ENCODE data around the gene CPS1. TPM values are rescaled to one million over a fixed set of nuclear protein-coding genes. Genes with fewer than 3 reads are reported as not detected.

CPS1 gene
- total RNA-seq, 6 donors from 2014 or later, result 1.4 to 5.2 (median 1.8) TPM

- no peak overlapping the region for H3K4me3 ChIP-seq
- DNase-seq, result no peak
- H3K27me3 ChIP-seq, result no peaks in the 10 kb centered on the region
- TF ChIP-seq CTCF (IDR thresholded peaks at IDR 0.05) (no peak), POLR2A (IDR thresholded peaks at IDR 0.05) (no peak), EP300 (IDR thresholded peaks at IDR 0.05) (no peak), POLR2AphosphoS5 (IDR thresholded peaks at IDR 0.05) (no peak)
- H3K27ac ChIP-seq, result no peak overlapping the region
- no peaks in the 10 kb centered on the region for H3K36me3 ChIP-seq
- no peaks in the 10 kb centered on the region for H3K9me3 ChIP-seq
- WGBS, 2 donors, result 86 to 88% methylated on average over 2 of the region's 2 CpGs
- ATAC-seq (ENCODE audit: low FRiP score in 2 of 2), result no peak
- H3K4me1 ChIP-seq, result peaks cover 0 to 4% (median 0%) of the 10 kb centered on the region in 4 donors
These were observed 49.6 kb downstream of the CPS1 start for GRCh38 chr2:210606001-210606400.

DNA sequence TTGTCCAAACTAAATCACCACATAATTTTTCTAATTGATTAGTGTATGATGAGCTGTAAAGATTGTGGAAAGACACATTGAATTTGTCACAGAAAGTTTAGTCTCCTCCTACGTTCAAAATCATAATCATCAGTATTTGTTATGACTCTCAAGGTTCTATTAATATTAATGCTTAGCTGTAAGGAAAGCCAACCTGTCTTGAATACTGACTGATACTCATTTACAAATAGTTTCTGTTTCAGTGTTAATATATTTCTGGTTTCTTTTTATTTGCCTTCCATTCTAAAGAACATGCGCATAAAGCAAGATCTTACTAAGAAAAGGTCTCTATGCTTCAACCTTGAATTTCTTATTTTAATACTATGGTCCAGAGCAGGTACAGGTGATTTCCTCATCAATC is 55.1 kb downstream of the CPS1 start:
- TF ChIP-seq CTCF (IDR thresholded peaks at IDR 0.05) (no peak), EP300 (IDR thresholded peaks at IDR 0.05) (no peak), POLR2AphosphoS5 (IDR thresholded peaks at IDR 0.05) (no peak), POLR2A (IDR thresholded peaks at IDR 0.05) (no peak)
- Histone ChIP-seq H3K4me3 (no peak overlapping the region), H3K27ac (no peak overlapping the region), H3K9me3 (no peaks in the 10 kb centered on the region), H3K27me3 (no peaks in the 10 kb centered on the region), H3K4me1 (no peaks in the 10 kb centered on the region), H3K36me3 (no peaks in the 10 kb centered on the region)
- 78 to 80% methylated on average over 2 of the region's 2 CpGs for WGBS, 2 donors
- ATAC-seq (ENCODE audit: low FRiP score in 2 of 2) (no peak), DNase-seq (no peak)

DNA sequence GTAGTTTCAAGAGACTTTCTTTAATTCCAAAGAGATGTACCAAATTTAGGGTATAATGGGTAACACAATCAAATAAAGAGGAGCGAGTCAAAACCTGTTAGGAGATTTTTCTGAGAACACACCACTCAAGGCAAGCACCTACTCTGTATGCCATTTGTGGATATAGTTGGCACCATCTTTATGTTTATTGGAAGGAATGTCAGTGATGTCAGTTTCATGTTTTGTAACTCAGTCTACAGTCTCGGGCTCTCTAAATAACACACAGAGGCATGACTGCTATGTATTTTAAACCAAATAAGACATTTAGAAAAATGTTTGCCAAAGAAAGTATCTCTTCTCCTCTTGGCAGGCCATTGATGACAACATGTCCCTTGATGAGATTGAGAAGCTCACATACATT is 59.7 kb downstream of the CPS1 start:
- no peak for ATAC-seq (ENCODE audit: low FRiP score in 2 of 2)
- no peak overlapping the region for H3K27ac ChIP-seq

GRCh38 chr2:210617318-210617717 is 60.9 kb downstream of the CPS1 start:
- no peak for ATAC-seq (ENCODE audit: low FRiP score in 2 of 2)
- 60 to 76% methylated on average over 1 of the region's 1 CpG for WGBS, 2 donors
- no peaks in the 10 kb centered on the region for H3K4me1 ChIP-seq
- H3K27me3 ChIP-seq, result no peaks in the 10 kb centered on the region
- no peaks in the 10 kb centered on the region for H3K36me3 ChIP-seq
- DNase-seq, result no peak
- no peak overlapping the region for H3K27ac ChIP-seq
- no peak for TF ChIP-seq POLR2AphosphoS5 (IDR thresholded peaks at IDR 0.05)
- TF ChIP-seq CTCF (IDR thresholded peaks at IDR 0.05), result no peak
- no peak for TF ChIP-seq EP300 (IDR thresholded peaks at IDR 0.05)
- no peak for TF ChIP-seq POLR2A (IDR thresholded peaks at IDR 0.05)
- no peak overlapping the region for H3K4me3 ChIP-seq
- no peaks in the 10 kb centered on the region for H3K9me3 ChIP-seq

More for the DNA sequence above, 59.7 kb downstream of the CPS1 start:
- no peak for DNase-seq
- Histone ChIP-seq H3K4me1 (no peaks in the 10 kb centered on the region), H3K4me3 (no peak overlapping the region), H3K27me3 (no peaks in the 10 kb centered on the region), H3K9me3 (no peaks in the 10 kb centered on the region), H3K36me3 (no peaks in the 10 kb centered on the region)
- TF ChIP-seq POLR2AphosphoS5 (IDR thresholded peaks at IDR 0.05) (no peak), POLR2A (IDR thresholded peaks at IDR 0.05) (no peak), EP300 (IDR thresholded peaks at IDR 0.05) (no peak), CTCF (IDR thresholded peaks at IDR 0.05) (no peak)
- 61 to 63% methylated on average over 2 of the region's 2 CpGs for WGBS, 2 donors

DNA sequence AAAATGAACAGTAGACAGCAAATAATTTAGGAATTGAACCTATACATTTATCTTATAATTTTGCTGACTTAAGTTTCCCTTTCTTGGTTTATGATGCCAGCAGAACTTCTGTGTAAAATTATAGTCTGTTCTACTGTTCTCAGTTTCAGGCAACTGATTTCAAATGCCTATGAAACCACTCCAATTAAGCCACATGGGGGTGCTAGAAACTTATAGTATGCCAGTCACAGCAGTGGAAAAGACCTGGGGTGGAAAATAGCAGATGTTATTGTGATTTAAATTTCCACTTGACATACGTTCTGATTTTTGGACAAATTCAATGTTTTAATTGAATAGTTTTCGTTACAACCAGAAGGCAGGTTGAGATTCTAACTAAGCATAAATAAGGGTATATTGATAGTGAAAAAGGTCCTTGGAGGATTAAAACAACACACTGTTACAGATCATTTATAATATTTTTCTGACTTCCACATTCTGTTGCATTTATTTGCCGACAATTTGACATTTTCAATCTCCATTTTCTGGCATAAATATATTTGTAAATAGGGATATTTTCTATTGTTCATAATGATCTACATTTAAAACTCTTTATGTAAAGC is 61.4 kb downstream of the CPS1 start:
- no peaks in the 10 kb centered on the region for H3K27me3 ChIP-seq
- 20 to 23% methylated on average over 3 of the region's 3 CpGs for WGBS, 2 donors
- H3K4me1 ChIP-seq, result no peaks in the 10 kb centered on the region
- no peak overlapping the region for H3K27ac ChIP-seq
- no peaks in the 10 kb centered on the region for H3K36me3 ChIP-seq
- TF ChIP-seq CTCF (IDR thresholded peaks at IDR 0.05), result peak in 2 of 6 experiments; percentile 26 to 33
- TF ChIP-seq EP300 (IDR thresholded peaks at IDR 0.05), result no peak
- H3K4me3 ChIP-seq, result no peak overlapping the region
- H3K9me3 ChIP-seq, result no peaks in the 10 kb centered on the region
- DNase-seq, result no peak
- ATAC-seq (ENCODE audit: low FRiP score in 2 of 2), result no peak

All from upper lobe of left lung (tissue), 6 donors.